Cerebellar nuclear complex (tissue), 1 donor: Measurements from ENCODE around the gene FNDC10.
A peak's percentile ranks its signal among the peaks of the same experiment; 100 is the strongest.
"Not testable (repeated sequence)": the region's sequence is repeated elsewhere in the genome, so short reads cannot be mapped to it uniquely, and the experiment has no call there.

ENCODE experiments used
- DNase-seq, 2 experiments: peaks; one replicate each; lab custom pipeline; 2025; lab: John Stamatoyannopoulos, UW

Gene FNDC10

GRCh38 chr1:1567152-1567875 lies 32.6 kb downstream of the FNDC10 start:
- DNase-seq: no peak

GRCh38 chr1:1565340-1565739 lies 34.6 kb downstream of the FNDC10 start:
- no peak for DNase-seq

GRCh38 chr1:1564268-1564667 lies 35.7 kb downstream of the FNDC10 start:
- DNase-seq: no peak

GRCh38 chr1:1563688-1564087 lies 36.2 kb downstream of the FNDC10 start:
- DNase-seq: no peak

DNA sequence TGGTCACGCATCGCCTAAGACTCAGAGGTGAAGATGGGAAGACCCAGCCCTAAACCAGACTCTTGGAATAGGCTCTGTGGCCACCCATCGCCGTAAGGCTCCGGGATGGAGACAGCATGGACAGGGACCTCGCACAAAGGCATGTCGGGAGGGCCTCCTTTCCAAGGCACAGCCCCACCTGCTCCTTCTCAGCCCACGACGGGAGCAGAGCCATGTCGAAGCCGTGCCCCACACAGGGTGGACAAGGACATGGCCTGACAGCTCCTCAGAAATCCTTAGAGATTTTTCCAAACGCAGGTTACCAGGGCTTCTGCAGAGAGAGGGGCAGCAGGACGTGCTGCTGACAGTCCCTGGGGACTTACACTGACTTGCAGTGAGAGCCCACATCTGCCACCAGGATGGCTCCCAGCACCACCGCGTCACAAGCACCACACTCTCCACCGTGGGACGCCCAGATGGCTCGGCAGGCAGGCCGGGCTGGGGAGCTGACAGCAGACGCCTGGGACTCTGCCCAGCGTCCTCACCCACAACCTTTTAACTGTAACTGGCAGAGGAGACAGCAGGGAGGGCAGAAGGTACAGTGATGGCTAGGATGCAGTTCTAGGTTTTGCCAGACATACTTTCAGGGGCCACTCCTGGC lies 37.3 kb downstream of the FNDC10 start:
- no peak for DNase-seq

DNA sequence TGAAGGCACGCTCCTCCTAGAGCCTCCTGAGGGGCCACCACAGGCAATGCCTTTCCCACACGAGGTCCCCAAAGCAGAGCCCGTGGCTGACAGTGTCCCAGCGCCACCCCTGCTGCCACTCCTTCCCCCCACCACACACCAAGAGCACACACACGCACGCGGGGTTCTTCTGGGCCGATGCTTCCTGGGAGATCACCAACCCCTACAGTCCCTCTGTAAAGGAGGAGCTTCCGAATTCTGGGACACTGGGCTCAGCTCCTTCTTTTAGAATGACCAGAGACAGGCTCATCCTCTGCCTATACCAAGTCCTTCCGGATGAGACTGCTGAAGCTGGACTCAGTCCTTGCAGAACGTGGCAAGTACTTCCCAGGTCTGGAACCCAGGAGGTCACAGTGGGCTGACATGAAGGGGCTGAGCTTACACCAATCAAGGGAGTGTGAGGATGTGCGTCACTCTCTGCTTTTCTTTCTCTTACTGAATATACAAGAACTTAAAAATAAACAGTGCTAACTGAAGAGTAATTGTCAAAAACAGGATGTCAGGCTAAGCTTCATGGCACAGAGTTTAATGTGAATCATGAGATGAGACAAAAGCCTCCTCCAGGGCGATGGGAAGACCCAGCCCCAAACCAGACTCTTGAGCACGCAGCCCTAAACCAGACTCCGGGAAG lies 38.0 kb downstream of the FNDC10 start:
- no peak for DNase-seq

DNA sequence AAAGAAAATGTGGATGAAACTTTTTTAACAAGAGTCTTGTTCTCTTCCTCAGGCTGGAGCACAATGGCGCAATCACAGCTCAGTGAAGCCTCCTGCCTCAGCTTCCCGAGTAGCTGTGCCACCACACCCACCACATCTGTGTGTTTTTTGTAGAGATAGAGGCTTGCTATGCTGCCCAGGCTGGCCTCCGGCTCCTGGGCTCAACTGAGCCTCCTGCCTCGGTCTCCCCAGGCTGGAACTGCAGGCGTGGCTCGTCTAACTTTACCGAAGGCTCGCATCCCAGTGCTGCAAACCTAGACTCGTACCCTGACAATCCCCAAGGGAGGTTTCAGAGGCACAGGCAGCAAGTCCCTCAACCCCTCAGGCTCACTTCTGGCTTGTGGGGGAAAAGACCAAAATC lies 39.8 kb downstream of the FNDC10 start:
- no peak for DNase-seq

DNA sequence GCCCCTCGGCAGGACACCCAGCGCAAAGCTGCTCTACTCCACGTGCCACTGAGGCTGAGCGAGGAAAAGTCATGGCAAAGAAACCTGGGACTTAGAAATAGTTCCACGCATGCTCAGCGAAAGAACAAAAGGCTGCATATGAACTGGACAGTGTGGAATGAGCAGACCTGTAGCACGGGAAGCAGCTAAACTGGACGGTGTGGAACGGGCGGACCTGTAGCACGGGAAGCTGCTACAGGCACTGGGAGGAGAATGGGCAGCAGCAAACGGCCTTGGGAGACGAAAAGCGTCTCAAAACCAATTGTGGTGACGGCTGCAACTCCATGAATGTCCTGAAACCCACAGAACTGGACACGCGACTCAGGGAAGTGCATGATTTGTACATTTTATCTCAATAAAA lies 40.9 kb downstream of the FNDC10 start:
- no peak for DNase-seq

DNA sequence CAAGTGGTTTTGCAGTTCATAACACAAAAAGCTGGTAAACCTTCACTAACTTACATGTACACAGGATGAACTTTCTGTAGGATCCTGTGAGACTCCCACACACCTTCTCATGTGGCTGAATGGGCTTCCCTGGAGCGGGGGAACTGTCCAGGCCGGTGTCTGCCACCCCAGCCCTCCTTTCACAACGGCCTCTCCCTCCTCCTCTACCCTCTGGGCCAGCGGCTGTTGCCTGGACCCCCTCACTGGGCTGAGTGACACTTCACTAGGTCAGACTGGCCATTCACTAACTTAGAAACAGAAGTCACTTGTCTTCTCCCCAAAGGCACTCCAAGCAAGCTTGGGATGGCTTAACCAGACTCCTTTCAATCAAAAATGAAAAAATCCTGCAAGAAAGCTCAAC lies 41.3 kb downstream of the FNDC10 start:
- no peak for DNase-seq

- DNase-seq: not testable (repeated sequence)
These were observed 42.2 kb downstream of the FNDC10 start for GRCh38 chr1:1557688-1558087.

- DNase-seq: not testable (repeated sequence)
These were observed 43.0 kb downstream of the FNDC10 start for GRCh38 chr1:1556961-1557360.

DNA sequence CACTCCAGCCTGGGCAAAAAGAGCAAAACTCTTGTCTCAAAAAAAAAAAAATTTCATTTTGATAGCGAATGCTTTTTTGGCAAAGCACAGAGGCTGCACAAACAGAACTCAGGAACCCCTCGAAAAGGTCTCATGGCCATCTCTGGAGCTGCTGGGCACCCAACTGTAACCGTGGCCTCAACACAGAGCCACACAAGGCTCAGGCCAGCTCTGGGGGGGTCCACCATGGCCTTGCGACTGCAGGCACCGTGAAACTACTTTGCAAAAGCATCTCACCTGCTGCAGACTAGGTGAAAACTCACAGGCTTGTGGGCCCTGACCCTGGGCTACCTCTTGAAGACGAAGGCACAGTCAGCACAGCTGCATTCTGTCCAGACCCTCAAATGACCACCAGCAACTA lies 43.4 kb downstream of the FNDC10 start:
- DNase-seq: no peak

DNA sequence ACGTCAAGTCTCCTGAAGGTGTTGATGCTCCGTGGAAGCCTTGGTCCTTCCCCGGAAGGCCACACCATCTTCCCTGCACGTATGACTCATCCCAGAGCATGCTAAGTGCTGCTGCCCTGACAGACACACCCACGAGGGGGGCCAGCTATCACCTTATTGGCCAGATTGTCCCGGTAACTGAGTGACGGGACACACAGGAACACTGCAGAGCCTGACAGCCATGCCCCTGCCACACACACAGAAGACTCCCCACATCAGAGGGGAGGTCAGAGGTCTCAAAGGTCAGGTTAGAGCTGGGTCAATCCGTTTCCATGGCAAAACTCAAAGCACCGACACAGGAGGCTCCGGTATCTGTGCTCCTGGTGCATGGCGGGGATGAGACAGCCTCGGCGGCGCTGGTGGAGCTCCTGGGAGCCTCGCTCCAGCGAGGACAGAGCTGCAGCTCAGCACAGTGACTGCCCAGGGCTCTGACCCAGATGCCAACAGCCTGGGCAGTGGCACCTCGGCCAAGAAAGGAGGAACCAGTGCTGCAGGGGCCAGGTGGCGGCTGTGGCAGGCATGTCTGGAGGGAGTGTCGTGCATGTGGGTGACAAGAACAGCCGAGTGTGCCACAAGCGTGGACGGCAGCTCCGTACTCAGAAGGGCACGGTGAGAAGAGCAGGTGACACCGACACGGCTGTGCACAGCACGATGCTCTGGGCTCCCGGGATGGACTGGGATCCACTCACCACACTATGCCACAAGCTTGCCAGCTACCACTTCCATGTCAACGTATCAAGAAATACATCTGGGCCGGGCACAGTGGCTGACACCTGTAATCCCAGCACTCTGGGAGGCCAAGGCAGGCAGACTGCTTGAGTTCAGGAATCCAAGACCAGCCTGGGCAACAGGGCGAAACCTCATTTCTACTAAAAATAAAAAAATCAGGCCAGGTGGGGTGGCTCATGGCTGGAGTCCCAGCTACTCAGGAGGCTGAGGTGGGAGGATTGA lies 44.7 kb downstream of the FNDC10 start:
- DNase-seq: peak in 1 of 2 experiments; percentile 17

- no peak for DNase-seq
These were observed 45.4 kb downstream of the FNDC10 start for GRCh38 chr1:1554550-1554925.

DNA sequence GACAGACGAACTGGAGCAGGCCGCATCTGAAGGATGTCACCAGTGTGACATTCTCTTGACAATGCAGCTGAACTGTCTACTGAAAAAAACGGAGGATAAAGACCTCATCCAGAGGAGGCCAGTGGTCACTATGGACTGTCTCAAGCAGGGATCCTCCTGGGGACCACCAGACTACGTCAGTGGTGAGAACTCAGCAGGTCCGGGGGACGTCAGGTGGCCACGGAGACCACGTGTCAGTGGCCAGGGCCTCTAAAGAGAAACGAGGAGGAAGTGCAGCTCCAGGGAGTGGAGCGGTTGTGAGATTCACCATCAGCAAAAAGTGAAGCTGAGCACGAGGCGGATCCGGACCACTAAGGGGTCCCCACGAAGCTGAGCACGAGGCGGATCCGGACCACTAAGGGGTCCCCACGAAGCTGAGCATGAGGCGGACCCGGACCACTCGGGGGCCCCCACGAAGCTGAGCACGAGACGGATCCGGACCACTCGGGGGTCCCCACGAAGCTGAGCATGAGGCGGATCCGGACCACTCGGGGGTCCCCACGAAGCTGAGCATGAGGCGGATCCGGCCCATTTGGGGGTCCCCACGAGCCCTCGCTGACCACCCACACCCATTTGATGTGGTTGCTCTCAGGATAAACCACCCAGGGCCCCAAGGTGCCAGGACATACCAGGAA lies 46.0 kb downstream of the FNDC10 start:
- DNase-seq: no peak

DNA sequence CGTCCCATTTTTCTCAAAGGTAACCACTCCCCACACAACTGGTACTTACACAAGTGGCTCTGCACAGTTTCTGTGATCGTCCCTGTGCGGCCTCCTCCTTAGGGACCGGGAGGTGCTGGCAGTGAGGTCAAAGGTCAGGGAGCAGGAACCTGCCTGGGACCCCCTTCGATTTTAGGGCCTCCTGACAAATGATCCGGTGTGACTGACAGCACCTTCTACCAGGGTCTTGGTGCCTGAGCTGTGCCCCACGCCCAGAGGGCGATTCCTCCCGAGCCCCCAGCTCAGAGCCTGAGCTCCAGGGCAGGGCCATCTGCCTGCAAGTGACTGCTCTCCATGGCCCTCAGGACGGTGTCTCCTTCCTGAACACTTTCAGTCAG lies 47.7 kb downstream of the FNDC10 start:
- DNase-seq: no peak

GRCh38 chr1:1551524-1552262 lies 48.2 kb downstream of the FNDC10 start:
- DNase-seq: no peak

DNA sequence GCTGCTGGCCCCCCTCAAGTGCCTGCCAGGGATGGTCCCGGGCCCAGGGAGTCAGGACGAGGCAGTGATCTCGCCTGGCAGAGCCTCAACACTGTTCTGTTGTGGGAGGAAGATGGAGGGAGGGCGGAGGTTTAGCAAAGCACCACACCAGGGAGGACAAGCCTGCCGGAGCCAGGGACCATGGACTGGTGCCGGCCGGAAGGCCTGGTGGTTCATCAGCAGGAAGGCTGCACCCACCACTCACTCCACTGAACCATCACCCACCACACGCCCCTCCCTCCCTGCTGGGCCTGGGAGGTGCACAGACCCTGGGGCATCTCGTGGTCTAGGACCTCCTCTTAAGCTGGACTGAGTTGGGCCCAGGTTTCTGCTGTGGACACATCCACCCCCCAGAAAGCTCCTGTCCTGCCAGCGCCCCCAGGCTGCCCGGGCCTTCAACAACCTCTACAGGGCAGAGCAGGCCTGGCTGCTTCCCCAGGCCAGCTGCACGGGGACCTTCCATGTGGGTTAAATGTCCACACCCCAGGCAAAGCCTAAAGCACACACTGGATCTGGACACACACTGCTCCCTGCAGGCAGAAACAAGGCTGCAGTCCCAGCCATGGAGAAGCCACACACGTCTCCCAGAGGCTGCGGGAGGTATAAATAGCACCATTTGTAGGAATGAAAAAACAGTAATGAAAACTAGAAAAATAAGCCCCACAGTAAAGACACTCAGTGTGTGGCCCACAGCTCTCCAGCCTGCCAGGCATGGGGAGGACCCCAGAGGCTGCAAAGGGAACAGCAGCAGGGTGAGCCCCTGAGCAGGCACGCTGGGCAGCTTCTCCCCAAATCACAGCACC lies 49.1 kb downstream of the FNDC10 start:
- DNase-seq: no peak

DNA sequence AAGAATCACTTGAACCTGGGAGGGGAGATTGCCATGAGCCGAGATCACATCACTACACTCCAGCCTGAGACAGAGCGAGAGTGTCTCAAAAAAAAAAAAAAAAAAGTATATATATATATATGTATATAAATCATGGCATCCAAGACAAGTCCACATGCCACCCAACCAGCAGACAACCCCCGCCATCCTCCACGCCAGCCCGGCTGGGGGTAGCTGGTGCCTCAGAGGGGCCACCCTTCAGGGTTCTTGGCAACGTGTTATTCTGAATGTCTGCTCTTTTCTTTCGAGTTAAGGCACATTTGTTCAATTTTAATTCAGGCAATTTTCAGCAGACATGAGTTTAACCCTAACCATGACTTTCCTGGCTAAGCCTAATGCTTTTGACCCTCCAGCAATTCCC lies 49.8 kb downstream of the FNDC10 start:
- DNase-seq: no peak

- DNase-seq: no peak
These were observed 51.3 kb downstream of the FNDC10 start for GRCh38 chr1:1548591-1548990.
